ENCODE results near the gene BABAM2.

GRCh38 chr2:28253543-28253942 is 363.0 kb downstream of the BABAM2 start:
- TF ChIP-seq CTCF (IDR thresholded peaks at IDR 0.05), result no peak
- TF ChIP-seq POLR2A (IDR thresholded peaks at IDR 0.05), result no peak

All from heart left ventricle (tissue), 13 donors.